ENCODE results near the gene DRAXIN.

- TF ChIP-seq, protein P1, sequence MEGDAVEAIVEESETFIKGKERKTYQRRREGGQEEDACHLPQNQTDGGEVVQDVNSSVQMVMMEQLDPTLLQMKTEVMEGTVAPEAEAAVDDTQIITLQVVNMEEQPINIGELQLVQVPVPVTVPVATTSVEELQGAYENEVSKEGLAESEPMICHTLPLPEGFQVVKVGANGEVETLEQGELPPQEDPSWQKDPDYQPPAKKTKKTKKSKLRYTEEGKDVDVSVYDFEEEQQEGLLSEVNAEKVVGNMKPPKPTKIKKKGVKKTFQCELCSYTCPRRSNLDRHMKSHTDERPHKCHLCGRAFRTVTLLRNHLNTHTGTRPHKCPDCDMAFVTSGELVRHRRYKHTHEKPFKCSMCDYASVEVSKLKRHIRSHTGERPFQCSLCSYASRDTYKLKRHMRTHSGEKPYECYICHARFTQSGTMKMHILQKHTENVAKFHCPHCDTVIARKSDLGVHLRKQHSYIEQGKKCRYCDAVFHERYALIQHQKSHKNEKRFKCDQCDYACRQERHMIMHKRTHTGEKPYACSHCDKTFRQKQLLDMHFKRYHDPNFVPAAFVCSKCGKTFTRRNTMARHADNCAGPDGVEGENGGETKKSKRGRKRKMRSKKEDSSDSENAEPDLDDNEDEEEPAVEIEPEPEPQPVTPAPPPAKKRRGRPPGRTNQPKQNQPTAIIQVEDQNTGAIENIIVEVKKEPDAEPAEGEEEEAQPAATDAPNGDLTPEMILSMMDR (IDR thresholded peaks at IDR 0.05) = no peak
- no peak for TF ChIP-seq POLR2AphosphoS5 (IDR thresholded peaks at IDR 0.05)
Observed at GRCh38 chr1:11770011-11770410, 78.5 kb downstream of the DRAXIN start.
